Measurements from ENCODE around the gene ARMC7.
"Not testable (repeated sequence)": the region's sequence is repeated elsewhere in the genome, so short reads cannot be mapped to it uniquely, and the experiment has no call there.

DNA sequence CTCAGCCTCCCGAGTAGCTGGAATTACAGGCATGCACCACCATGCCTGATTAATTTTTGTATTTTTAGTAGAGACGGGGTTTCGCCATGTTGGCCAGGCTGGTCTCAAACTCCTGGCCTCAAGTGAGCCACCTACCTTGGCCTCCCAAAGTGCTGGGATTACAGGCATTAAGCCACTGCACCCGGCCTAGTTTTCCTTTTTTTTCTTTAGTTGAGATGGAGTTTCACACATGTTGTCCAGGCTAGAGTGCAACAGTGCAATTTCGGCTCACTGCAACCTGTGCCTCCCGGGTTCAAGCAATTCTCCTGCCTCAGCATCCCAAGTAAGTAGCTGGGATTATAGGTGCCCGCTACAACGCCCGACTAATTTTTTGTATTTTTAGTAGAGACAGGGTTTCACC is 28.0 kb downstream of the ARMC7 start:
- TF ChIP-seq, protein P1, sequence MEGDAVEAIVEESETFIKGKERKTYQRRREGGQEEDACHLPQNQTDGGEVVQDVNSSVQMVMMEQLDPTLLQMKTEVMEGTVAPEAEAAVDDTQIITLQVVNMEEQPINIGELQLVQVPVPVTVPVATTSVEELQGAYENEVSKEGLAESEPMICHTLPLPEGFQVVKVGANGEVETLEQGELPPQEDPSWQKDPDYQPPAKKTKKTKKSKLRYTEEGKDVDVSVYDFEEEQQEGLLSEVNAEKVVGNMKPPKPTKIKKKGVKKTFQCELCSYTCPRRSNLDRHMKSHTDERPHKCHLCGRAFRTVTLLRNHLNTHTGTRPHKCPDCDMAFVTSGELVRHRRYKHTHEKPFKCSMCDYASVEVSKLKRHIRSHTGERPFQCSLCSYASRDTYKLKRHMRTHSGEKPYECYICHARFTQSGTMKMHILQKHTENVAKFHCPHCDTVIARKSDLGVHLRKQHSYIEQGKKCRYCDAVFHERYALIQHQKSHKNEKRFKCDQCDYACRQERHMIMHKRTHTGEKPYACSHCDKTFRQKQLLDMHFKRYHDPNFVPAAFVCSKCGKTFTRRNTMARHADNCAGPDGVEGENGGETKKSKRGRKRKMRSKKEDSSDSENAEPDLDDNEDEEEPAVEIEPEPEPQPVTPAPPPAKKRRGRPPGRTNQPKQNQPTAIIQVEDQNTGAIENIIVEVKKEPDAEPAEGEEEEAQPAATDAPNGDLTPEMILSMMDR (IDR thresholded peaks at IDR 0.05; ENCODE audit: low read depth, low read length, poor library complexity, severe bottlenecking): not testable (repeated sequence)
- TF ChIP-seq EZH2phosphoT487 (IDR thresholded peaks at IDR 0.05; ENCODE audit: borderline replicate concordance, low read length): not testable (repeated sequence)
